HEK293 (cell line): ENCODE results near the gene SIK2.

ENCODE experiments used
- CTCF ChIA-PET: fragments of 350-600 bp; formaldehyde crosslinking; extraction: SDS; loops from one replicate; lab custom pipeline; 2021; ENCODE audit warnings: antibody characterized with exemption; lab: Yijun Ruan, JAX
- POLR2A ChIA-PET: fragments of 300-600 bp; formaldehyde crosslinking; extraction: SDS; loops from one replicate; lab custom pipeline; 2020; ENCODE audit warnings: antibody characterized with exemption, inconsistent platforms; lab: Yijun Ruan, JAX
- H3K27ac ChIP-seq: fragments of 200-500 bp; sonication (Bioruptor generic); 2 replicates; pipeline ENCODE4 v1.5.1; 2014; ENCODE audit warnings: low read depth, low read length, control low read depth, inconsistent platforms; ENCODE audit errors: extremely low read depth
- H3K36me3 ChIP-seq, 2 experiments: fragments of 200-500 bp in 1 of 2; sonication (Bioruptor generic) in 1 of 2; 1 replicate in 1 of 2; 2 replicates in 1 of 2; pipeline ENCODE4 v1.5.1; 2014 to 2017; ENCODE audit warnings: inconsistent platforms in 2 of 2, low read length in 2 of 2; ENCODE audit not compliant: control insufficient read depth in 2 of 2, insufficient read depth in 1 of 2
- H3K4me1 ChIP-seq: fragments of 200-500 bp; sonication (Bioruptor generic); 2 replicates; pipeline ENCODE4 v1.5.1; 2014; ENCODE audit warnings: mild to moderate bottlenecking, low read length, inconsistent platforms; ENCODE audit not compliant: control insufficient read depth, insufficient read depth
- H3K4me3 ChIP-seq: 2 replicates; pipeline ENCODE4 v1.5.1; 2011; ENCODE audit warnings: low read depth, mild to moderate bottlenecking, control low read depth, low read length, moderate library complexity
- H3K9me3 ChIP-seq: fragments of 200-500 bp; sonication (Bioruptor generic); 2 replicates; pipeline ENCODE4 v1.5.1; 2014; ENCODE audit warnings: low read depth, low read length, inconsistent platforms; ENCODE audit not compliant: control insufficient read depth, insufficient read depth
- CTCF ChIP-seq: fragments of 450-650 bp; formaldehyde crosslinking; IDR thresholded peaks from 2 replicates; pipeline ENCODE4 v1.5.1; 2016; ENCODE audit warnings: missing biosample characterization, missing genetic modification characterization
- GLI4 ChIP-seq: fragments of 450-650 bp; formaldehyde crosslinking; IDR thresholded peaks from 2 replicates; pipeline ENCODE4 v1.5.1; 2016; ENCODE audit warnings: missing biosample characterization, missing genetic modification characterization
- KLF8 ChIP-seq: fragments of 450-650 bp; formaldehyde crosslinking; IDR thresholded peaks from 2 replicates; pipeline ENCODE4 v1.5.1; 2016; ENCODE audit warnings: missing biosample characterization, missing genetic modification characterization
- MYNN ChIP-seq: fragments of 450-650 bp; formaldehyde crosslinking; IDR thresholded peaks from 2 replicates; pipeline ENCODE4 v1.5.1; 2016; ENCODE audit warnings: missing biosample characterization, missing genetic modification characterization, borderline replicate concordance
- OSR2 ChIP-seq: fragments of 450-650 bp; formaldehyde crosslinking; IDR thresholded peaks from 2 replicates; pipeline ENCODE4 v1.5.1; 2016; ENCODE audit warnings: missing biosample characterization, missing genetic modification characterization
- SCRT1 ChIP-seq: fragments of 450-650 bp; formaldehyde crosslinking; IDR thresholded peaks from 2 replicates; pipeline ENCODE4 v1.5.1; 2016; ENCODE audit warnings: missing biosample characterization, missing genetic modification characterization, borderline replicate concordance
- SP2 ChIP-seq: fragments of 450-650 bp; formaldehyde crosslinking; IDR thresholded peaks from 2 replicates; pipeline ENCODE4 v1.5.1; 2016; ENCODE audit warnings: missing biosample characterization, missing genetic modification characterization
- SP3 ChIP-seq: fragments of 450-650 bp; formaldehyde crosslinking; IDR thresholded peaks from 2 replicates; pipeline ENCODE4 v1.5.1; 2016; ENCODE audit warnings: missing biosample characterization, missing genetic modification characterization
- ZBTB6 ChIP-seq: fragments of 450-650 bp; formaldehyde crosslinking; IDR thresholded peaks from 2 replicates; pipeline ENCODE4 v1.5.1; 2017; ENCODE audit warnings: missing biosample characterization, missing genetic modification characterization
- ZFP41 ChIP-seq: fragments of 450-650 bp; formaldehyde crosslinking; IDR thresholded peaks from 2 replicates; pipeline ENCODE4 v1.5.1; 2016; ENCODE audit warnings: missing biosample characterization, missing genetic modification characterization, borderline replicate concordance
- ZFP69B ChIP-seq: fragments of 450-650 bp; formaldehyde crosslinking; IDR thresholded peaks from 2 replicates; pipeline ENCODE4 v1.5.1; 2016; ENCODE audit warnings: missing biosample characterization, missing genetic modification characterization
- ZNF133 ChIP-seq: fragments of 450-650 bp; formaldehyde crosslinking; IDR thresholded peaks from 2 replicates; pipeline ENCODE4 v1.5.1; 2016; ENCODE audit warnings: missing biosample characterization, missing genetic modification characterization
- ZNF169 ChIP-seq: fragments of 450-650 bp; formaldehyde crosslinking; IDR thresholded peaks from 2 replicates; pipeline ENCODE4 v1.5.1; 2016; ENCODE audit warnings: missing biosample characterization, missing genetic modification characterization
- ZNF37A ChIP-seq: fragments of 450-650 bp; IDR thresholded peaks from 2 replicates; pipeline ENCODE4 v1.5.1; 2018; ENCODE audit warnings: missing biosample characterization, missing genetic modification characterization
- ZNF529 ChIP-seq: fragments of 450-650 bp; formaldehyde crosslinking; IDR thresholded peaks from 2 replicates; pipeline ENCODE4 v1.5.1; 2017; ENCODE audit warnings: missing genetic modification characterization, missing biosample characterization; ENCODE audit not compliant: insufficient replicate concordance
- ZNF561 ChIP-seq: fragments of 450-650 bp; IDR thresholded peaks from 2 replicates; pipeline ENCODE4 v1.5.1; 2018; ENCODE audit warnings: missing biosample characterization, missing genetic modification characterization, borderline replicate concordance
- ZNF624 ChIP-seq: fragments of 450-650 bp; formaldehyde crosslinking; IDR thresholded peaks from 2 replicates; pipeline ENCODE4 v1.5.1; 2017; ENCODE audit warnings: missing biosample characterization, missing genetic modification characterization
- ZNF747 ChIP-seq: fragments of 450-650 bp; formaldehyde crosslinking; IDR thresholded peaks from 2 replicates; pipeline ENCODE4 v1.5.1; 2016; ENCODE audit warnings: missing biosample characterization, missing genetic modification characterization
- ZNF830 ChIP-seq: fragments of 450-650 bp; IDR thresholded peaks from 2 replicates; pipeline ENCODE4 v1.5.0; 2018; ENCODE audit warnings: missing biosample characterization, missing genetic modification characterization, low read depth, mild to moderate bottlenecking, moderate library complexity
- ZSCAN30 ChIP-seq: fragments of 450-650 bp; IDR thresholded peaks from 2 replicates; pipeline ENCODE4 v1.5.1; 2018; ENCODE audit warnings: missing biosample characterization, mild to moderate bottlenecking, missing genetic modification characterization, moderate library complexity
- TF ChIP-seq, protein P1 (sequence below): fragments of 450-650 bp; formaldehyde crosslinking; IDR thresholded peaks from 2 replicates; pipeline ENCODE4 v1.5.1; 2016; ENCODE audit warnings: missing biosample characterization, missing genetic modification characterization
- TF ChIP-seq, protein P2 (sequence below): fragments of 450-650 bp; formaldehyde crosslinking; IDR thresholded peaks from 2 replicates; pipeline ENCODE4 v1.5.1; 2016; ENCODE audit warnings: missing biosample characterization, missing genetic modification characterization
- TF ChIP-seq, protein P3 (sequence below): fragments of 450-650 bp; formaldehyde crosslinking; IDR thresholded peaks from 2 replicates; pipeline ENCODE4 v1.5.1; 2017; ENCODE audit warnings: missing biosample characterization, missing genetic modification characterization
- TF ChIP-seq, protein P4 (sequence below): fragments of 450-650 bp; formaldehyde crosslinking; IDR thresholded peaks from 2 replicates; pipeline ENCODE4; 2016; ENCODE audit warnings: missing biosample characterization, missing genetic modification characterization
- TF ChIP-seq, protein P5 (sequence below): fragments of 450-650 bp; formaldehyde crosslinking; IDR thresholded peaks from 2 replicates; pipeline ENCODE4 v1.5.1; 2016; ENCODE audit warnings: missing biosample characterization, missing genetic modification characterization

Gene SIK2

GRCh38 chr11:111612224-111612623, 10.0 kb downstream of the SIK2 start (continued):
- TF ChIP-seq GLI4 = no peak

GRCh38 chr11:111617286-111617685, 15.0 kb downstream of the SIK2 start:
- ChIA-PET CTCF (interaction anchor here (1.0 kb wide), 2 partner anchors 13 to 160 kb away, joined by 4 to 5 read pairs; no protein-coding TSS in a partner anchor), POLR2A (no interaction called here)
- Histone ChIP-seq H3K36me3 (peaks cover 9 to 45% of the 10 kb centered on the region in 2 experiments; a peak in 2 of 3 replicates), H3K27ac (no peak overlapping the region), H3K4me1 (no peaks in the 10 kb centered on the region), H3K4me3 (no peak overlapping the region), H3K9me3 (no peaks in the 10 kb centered on the region)
- TF ChIP-seq ZFP69B (no peak), CTCF (tag by site-specific recombination) (no peak), ZBTB6 (tag by site-specific recombination) (no peak), MYNN (tag by site-specific recombination) (no peak), ZNF37A (tag by site-specific recombination) (no peak), ZNF529 (tag by site-specific recombination) (no peak), ZNF561 (tag by site-specific recombination) (no peak), ZNF747 (no peak), ZFP41 (tag by site-specific recombination) (no peak), KLF8 (no peak), ZNF133 (tag by site-specific recombination) (no peak)
- TF ChIP-seq, protein P1, sequence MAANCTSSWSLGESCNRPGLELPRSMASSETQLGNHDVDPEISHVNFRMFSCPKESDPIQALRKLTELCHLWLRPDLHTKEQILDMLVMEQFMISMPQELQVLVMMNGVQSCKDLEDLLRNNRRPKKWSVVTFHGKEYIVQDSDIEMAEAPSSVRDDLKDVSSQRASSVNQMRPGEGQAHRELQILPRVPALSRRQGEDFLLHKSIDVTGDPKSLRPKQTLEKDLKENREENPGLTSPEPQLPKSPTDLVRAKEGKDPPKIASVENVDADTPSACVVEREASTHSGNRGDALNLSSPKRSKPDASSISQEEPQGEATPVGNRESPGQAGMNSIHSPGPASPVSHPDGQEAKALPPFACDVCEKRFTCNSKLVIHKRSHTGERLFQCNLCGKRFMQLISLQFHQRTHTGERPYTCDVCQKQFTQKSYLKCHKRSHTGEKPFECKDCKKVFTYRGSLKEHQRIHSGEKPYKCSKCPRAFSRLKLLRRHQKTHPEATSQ (tag by site-specific recombination) = no peak
- TF ChIP-seq, protein P2, sequence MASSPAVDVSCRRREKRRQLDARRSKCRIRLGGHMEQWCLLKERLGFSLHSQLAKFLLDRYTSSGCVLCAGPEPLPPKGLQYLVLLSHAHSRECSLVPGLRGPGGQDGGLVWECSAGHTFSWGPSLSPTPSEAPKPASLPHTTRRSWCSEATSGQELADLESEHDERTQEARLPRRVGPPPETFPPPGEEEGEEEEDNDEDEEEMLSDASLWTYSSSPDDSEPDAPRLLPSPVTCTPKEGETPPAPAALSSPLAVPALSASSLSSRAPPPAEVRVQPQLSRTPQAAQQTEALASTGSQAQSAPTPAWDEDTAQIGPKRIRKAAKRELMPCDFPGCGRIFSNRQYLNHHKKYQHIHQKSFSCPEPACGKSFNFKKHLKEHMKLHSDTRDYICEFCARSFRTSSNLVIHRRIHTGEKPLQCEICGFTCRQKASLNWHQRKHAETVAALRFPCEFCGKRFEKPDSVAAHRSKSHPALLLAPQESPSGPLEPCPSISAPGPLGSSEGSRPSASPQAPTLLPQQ (tag by site-specific recombination) = no peak
- TF ChIP-seq, protein P3, sequence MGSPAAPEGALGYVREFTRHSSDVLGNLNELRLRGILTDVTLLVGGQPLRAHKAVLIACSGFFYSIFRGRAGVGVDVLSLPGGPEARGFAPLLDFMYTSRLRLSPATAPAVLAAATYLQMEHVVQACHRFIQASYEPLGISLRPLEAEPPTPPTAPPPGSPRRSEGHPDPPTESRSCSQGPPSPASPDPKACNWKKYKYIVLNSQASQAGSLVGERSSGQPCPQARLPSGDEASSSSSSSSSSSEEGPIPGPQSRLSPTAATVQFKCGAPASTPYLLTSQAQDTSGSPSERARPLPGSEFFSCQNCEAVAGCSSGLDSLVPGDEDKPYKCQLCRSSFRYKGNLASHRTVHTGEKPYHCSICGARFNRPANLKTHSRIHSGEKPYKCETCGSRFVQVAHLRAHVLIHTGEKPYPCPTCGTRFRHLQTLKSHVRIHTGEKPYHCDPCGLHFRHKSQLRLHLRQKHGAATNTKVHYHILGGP (tag by site-specific recombination) = no peak

DNA sequence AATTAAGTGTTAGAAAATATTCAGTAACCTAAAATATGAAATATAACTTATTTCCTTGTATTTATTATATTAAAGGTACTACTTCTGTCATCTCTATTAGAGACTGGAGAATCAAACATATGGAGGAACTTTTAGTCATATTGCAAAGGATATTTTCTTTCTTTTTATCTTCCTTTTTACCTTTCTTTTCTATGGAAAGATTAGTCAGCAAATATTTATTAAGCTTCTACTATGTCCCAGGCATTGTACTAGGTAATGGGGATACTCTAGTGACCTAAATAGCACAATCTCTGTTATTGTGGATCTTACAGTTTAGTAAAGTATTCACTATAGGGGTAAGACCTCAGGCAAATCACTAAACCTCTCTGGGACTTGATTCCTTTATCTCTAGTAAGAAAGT, 18.3 kb downstream of the SIK2 start:
- POLR2A ChIA-PET = no interaction called here
- H3K4me1 ChIP-seq = no peaks in the 10 kb centered on the region
- H3K27ac ChIP-seq = no peak overlapping the region
- H3K36me3 ChIP-seq = peaks cover 9 to 55% of the 10 kb centered on the region in 2 experiments; a peak in 2 of 3 replicates
- no peaks in the 10 kb centered on the region for H3K9me3 ChIP-seq
- CTCF ChIA-PET = interaction anchor here (0.9 kb wide), 1 partner anchor 423 kb away, joined by 3 read pairs; no protein-coding TSS in a partner anchor
- H3K4me3 ChIP-seq = no peak overlapping the region
- TF ChIP-seq ZNF624 (tag by site-specific recombination) (no peak), ZNF830 (no peak), SCRT1 (tag by site-specific recombination) (no peak), SP3 (tag by site-specific recombination) (no peak), SP2 (no peak), ZSCAN30 (tag by site-specific recombination) (no peak), ZNF169 (tag by site-specific recombination) (no peak), OSR2 (tag by site-specific recombination) (no peak)
- TF ChIP-seq, protein P4, sequence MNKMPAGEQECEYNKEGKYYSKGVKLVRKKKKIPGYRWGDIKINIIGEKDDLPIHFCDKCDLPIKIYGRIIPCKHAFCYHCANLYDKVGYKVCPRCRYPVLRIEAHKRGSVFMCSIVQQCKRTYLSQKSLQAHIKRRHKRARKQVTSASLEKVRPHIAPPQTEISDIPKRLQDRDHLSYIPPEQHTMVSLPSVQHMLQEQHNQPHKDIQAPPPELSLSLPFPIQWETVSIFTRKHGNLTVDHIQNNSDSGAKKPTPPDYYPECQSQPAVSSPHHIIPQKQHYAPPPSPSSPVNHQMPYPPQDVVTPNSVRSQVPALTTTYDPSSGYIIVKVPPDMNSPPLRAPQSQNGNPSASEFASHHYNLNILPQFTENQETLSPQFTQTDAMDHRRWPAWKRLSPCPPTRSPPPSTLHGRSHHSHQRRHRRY (tag by site-specific recombination) = no peak
- TF ChIP-seq, protein P5, sequence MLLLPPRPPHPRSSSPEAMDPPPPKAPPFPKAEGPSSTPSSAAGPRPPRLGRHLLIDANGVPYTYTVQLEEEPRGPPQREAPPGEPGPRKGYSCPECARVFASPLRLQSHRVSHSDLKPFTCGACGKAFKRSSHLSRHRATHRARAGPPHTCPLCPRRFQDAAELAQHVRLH (tag by site-specific recombination) = no peak
